A673 (cell line): ENCODE data around the gene SLC5A1.
"Not testable (repeated sequence)": the region's sequence is repeated elsewhere in the genome, so short reads cannot be mapped to it uniquely, and the experiment has no call there.

Experiments
- EZH2 ChIP-seq: fragments of 200-600 bp; sonication (generic); IDR thresholded peaks from 2 replicates; pipeline ENCODE4 v1.6.1; 2017; ENCODE audit warnings: borderline replicate concordance, low read depth, mild to moderate bottlenecking, mixed read lengths, antibody characterized with exemption, low read length; ENCODE audit not compliant: poor library complexity, severe bottlenecking
- TF ChIP-seq, protein P1 (sequence below): fragments of 300-800, 200-600 bp; sonication (generic); conservative IDR thresholded peaks from 2 replicates; pipeline ENCODE4 v1.5.1; 2017; ENCODE audit warnings: low read depth, mild to moderate bottlenecking, antibody characterized with exemption, low read length, moderate library complexity, mixed read lengths

DNA sequence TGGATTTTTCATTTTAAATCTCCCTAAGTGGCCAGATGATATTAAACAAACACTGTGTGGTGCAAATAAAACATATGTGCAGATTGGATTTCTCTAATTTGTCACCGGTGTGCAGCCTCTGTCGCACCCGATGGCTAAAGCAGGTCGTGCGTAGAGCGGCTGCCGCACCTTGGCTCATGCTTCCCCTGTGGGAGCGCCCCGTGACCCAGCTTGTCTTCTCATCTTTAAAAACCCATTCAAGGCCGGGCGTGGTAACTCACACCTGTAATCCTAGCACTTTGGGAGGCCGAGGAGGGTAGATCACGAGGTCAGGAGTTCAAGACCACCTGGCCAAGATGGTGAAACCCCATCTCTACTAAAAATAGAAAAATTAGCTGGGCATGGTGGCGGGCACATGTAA, 91.7 kb downstream of the SLC5A1 start:
- TF ChIP-seq, protein P1, sequence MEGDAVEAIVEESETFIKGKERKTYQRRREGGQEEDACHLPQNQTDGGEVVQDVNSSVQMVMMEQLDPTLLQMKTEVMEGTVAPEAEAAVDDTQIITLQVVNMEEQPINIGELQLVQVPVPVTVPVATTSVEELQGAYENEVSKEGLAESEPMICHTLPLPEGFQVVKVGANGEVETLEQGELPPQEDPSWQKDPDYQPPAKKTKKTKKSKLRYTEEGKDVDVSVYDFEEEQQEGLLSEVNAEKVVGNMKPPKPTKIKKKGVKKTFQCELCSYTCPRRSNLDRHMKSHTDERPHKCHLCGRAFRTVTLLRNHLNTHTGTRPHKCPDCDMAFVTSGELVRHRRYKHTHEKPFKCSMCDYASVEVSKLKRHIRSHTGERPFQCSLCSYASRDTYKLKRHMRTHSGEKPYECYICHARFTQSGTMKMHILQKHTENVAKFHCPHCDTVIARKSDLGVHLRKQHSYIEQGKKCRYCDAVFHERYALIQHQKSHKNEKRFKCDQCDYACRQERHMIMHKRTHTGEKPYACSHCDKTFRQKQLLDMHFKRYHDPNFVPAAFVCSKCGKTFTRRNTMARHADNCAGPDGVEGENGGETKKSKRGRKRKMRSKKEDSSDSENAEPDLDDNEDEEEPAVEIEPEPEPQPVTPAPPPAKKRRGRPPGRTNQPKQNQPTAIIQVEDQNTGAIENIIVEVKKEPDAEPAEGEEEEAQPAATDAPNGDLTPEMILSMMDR: not testable (repeated sequence)
- TF ChIP-seq EZH2: not testable (repeated sequence)
